Urinary bladder (tissue), 4 donors: ENCODE data around the gene ENOX1. TPM values are rescaled to one million over a fixed set of nuclear protein-coding genes. Genes with fewer than 3 reads are reported as not detected.

Experiments used
- DNase-seq: peaks from one replicate; pipeline ENCODE4 v3.0.0-alpha.2; 2015; ENCODE audit errors: extremely low spot score
- H3K27ac ChIP-seq: one replicate; pipeline ENCODE4 v1.5.1; 2013; ENCODE audit warnings: low read depth, mild to moderate bottlenecking, moderate library complexity
- H3K36me3 ChIP-seq: one replicate; pipeline ENCODE4 v1.6.1; 2013; ENCODE audit warnings: mild to moderate bottlenecking, moderate library complexity; ENCODE audit not compliant: insufficient read depth
- H3K4me1 ChIP-seq: one replicate; pipeline ENCODE4 v1.6.1; 2013; ENCODE audit warnings: mild to moderate bottlenecking, moderate library complexity; ENCODE audit not compliant: insufficient read depth
- H3K4me3 ChIP-seq: one replicate; pipeline ENCODE4 v1.5.1; 2013; ENCODE audit warnings: low read depth, low read length
- WGBS: extraction: QIAGEN DNeasy Blood & Tissue Kit; methylation state at CpG from one replicate; pipeline ENCODE4 v1.1.7; 2013; 5-methylcytosine and 5-hydroxymethylcytosine counted together
- polyA plus RNA-seq: library from polyadenylated mRNA; stranded (reverse); fragments of 200-250 nt; gene quantifications from one replicate; pipeline ENCODE4 v1.2.3, GENCODE V29; 2013
- total RNA-seq: library from RNA; depleted of rRNA; stranded (reverse); fragments of >200 nt; gene quantifications from one replicate; pipeline ENCODE4 v1.2.3, GENCODE V29; 2014
- donor health status: healthy with polysubstance abuse.
- donor health status: healthy.

The ENOX1 gene
- total and polyA plus RNA-seq, 2 donors = 4.3 to 17.6 TPM

- no peak overlapping the region for H3K4me3 ChIP-seq
- H3K27ac ChIP-seq = no peak overlapping the region
- WGBS = 77% methylated on average over 3 of the region's 3 CpGs
- DNase-seq = no peak
- no peaks in the 10 kb centered on the region for H3K36me3 ChIP-seq
- no peaks in the 10 kb centered on the region for H3K4me1 ChIP-seq
Observed at GRCh38 chr13:43229506-43229905, 557.3 kb downstream of the ENOX1 start.

GRCh38 chr13:43227721-43228120, 559.1 kb downstream of the ENOX1 start:
- 58% methylated on average over 2 of the region's 2 CpGs for WGBS

GRCh38 chr13:43223216-43223615, 563.6 kb downstream of the ENOX1 start:
- WGBS = 77% methylated on average over 5 of the region's 5 CpGs
- Histone ChIP-seq H3K4me1 (no peaks in the 10 kb centered on the region), H3K4me3 (no peak overlapping the region), H3K36me3 (no peaks in the 10 kb centered on the region), H3K27ac (no peak overlapping the region)
- no peak for DNase-seq

More at GRCh38 chr13:43227721-43228120, 559.1 kb downstream of the ENOX1 start:
- Histone ChIP-seq H3K4me3 (no peak overlapping the region), H3K4me1 (no peaks in the 10 kb centered on the region), H3K27ac (no peak overlapping the region), H3K36me3 (no peaks in the 10 kb centered on the region)
- no peak for DNase-seq

- 92% methylated on average over 6 of the region's 6 CpGs for WGBS
- H3K36me3 ChIP-seq = no peaks in the 10 kb centered on the region
Observed at GRCh38 chr13:43222086-43222485, 564.7 kb downstream of the ENOX1 start.

GRCh38 chr13:43221611-43222010, 565.2 kb downstream of the ENOX1 start:
- no peak for DNase-seq
- H3K4me1 ChIP-seq = no peaks in the 10 kb centered on the region
- no peak overlapping the region for H3K27ac ChIP-seq
- WGBS = 91% methylated on average over 1 of the region's 1 CpG
- H3K36me3 ChIP-seq = no peaks in the 10 kb centered on the region
- H3K4me3 ChIP-seq = no peak overlapping the region

More at GRCh38 chr13:43222086-43222485, 564.7 kb downstream of the ENOX1 start:
- Histone ChIP-seq H3K27ac (no peak overlapping the region), H3K4me3 (no peak overlapping the region), H3K4me1 (no peaks in the 10 kb centered on the region)
- DNase-seq = no peak

- no peak for DNase-seq
- WGBS = 96% methylated on average over 8 of the region's 8 CpGs
- H3K36me3 ChIP-seq = no peaks in the 10 kb centered on the region
Observed at GRCh38 chr13:43220873-43221595, 565.7 kb downstream of the ENOX1 start.

GRCh38 chr13:43214124-43214523, 572.6 kb downstream of the ENOX1 start:
- Histone ChIP-seq H3K4me1 (no peaks in the 10 kb centered on the region), H3K4me3 (no peak overlapping the region), H3K27ac (no peak overlapping the region), H3K36me3 (no peaks in the 10 kb centered on the region)
- DNase-seq = no peak
- WGBS = 94% methylated on average over 4 of the region's 4 CpGs

More at GRCh38 chr13:43220873-43221595, 565.7 kb downstream of the ENOX1 start:
- no peak overlapping the region for H3K27ac ChIP-seq
- H3K4me3 ChIP-seq = no peak overlapping the region
- no peaks in the 10 kb centered on the region for H3K4me1 ChIP-seq

- no peak for DNase-seq
- Histone ChIP-seq H3K4me3 (no peak overlapping the region), H3K4me1 (no peaks in the 10 kb centered on the region)
Observed at GRCh38 chr13:43206838-43207237, 579.9 kb downstream of the ENOX1 start.

GRCh38 chr13:43205416-43205815, 581.4 kb downstream of the ENOX1 start:
- WGBS = 90% methylated on average over 4 of the region's 4 CpGs

More at GRCh38 chr13:43206838-43207237, 579.9 kb downstream of the ENOX1 start:
- Histone ChIP-seq H3K27ac (no peak overlapping the region), H3K36me3 (no peaks in the 10 kb centered on the region)

GRCh38 chr13:43204591-43204990, 582.2 kb downstream of the ENOX1 start:
- Histone ChIP-seq H3K27ac (no peak overlapping the region), H3K4me3 (no peak overlapping the region), H3K36me3 (no peaks in the 10 kb centered on the region), H3K4me1 (no peaks in the 10 kb centered on the region)
- 78% methylated on average over 2 of the region's 2 CpGs for WGBS
- DNase-seq = no peak

More at GRCh38 chr13:43205416-43205815, 581.4 kb downstream of the ENOX1 start:
- DNase-seq = no peak
- Histone ChIP-seq H3K4me1 (no peaks in the 10 kb centered on the region), H3K36me3 (no peaks in the 10 kb centered on the region), H3K27ac (no peak overlapping the region), H3K4me3 (no peak overlapping the region)

- H3K4me3 ChIP-seq = no peak overlapping the region
- H3K36me3 ChIP-seq = no peaks in the 10 kb centered on the region
- no peak overlapping the region for H3K27ac ChIP-seq
- no peaks in the 10 kb centered on the region for H3K4me1 ChIP-seq
- WGBS = 94% methylated on average over 1 of the region's 1 CpG
- no peak for DNase-seq
Observed at GRCh38 chr13:43203781-43204180, 583.0 kb downstream of the ENOX1 start.

- no peak for DNase-seq
- Histone ChIP-seq H3K27ac (no peak overlapping the region), H3K4me3 (no peak overlapping the region), H3K36me3 (no peaks in the 10 kb centered on the region), H3K4me1 (no peaks in the 10 kb centered on the region)
- WGBS = 74% methylated on average over 1 of the region's 1 CpG
Observed at GRCh38 chr13:43200736-43201135, 586.0 kb downstream of the ENOX1 start.

GRCh38 chr13:43200307-43200706, 586.5 kb downstream of the ENOX1 start:
- H3K4me3 ChIP-seq = no peak overlapping the region
- DNase-seq = no peak
- no peaks in the 10 kb centered on the region for H3K4me1 ChIP-seq
- H3K27ac ChIP-seq = no peak overlapping the region
- 87% methylated on average over 1 of the region's 1 CpG for WGBS
- H3K36me3 ChIP-seq = no peaks in the 10 kb centered on the region

GRCh38 chr13:43196750-43197370, 589.9 kb downstream of the ENOX1 start:
- H3K4me1 ChIP-seq = no peaks in the 10 kb centered on the region
- DNase-seq = peak; percentile 26
- H3K4me3 ChIP-seq = no peak overlapping the region
- 81% methylated on average over 3 of the region's 3 CpGs for WGBS
- no peak overlapping the region for H3K27ac ChIP-seq
- no peaks in the 10 kb centered on the region for H3K36me3 ChIP-seq
